ENCODE data around the gene CCDC24.

DNA sequence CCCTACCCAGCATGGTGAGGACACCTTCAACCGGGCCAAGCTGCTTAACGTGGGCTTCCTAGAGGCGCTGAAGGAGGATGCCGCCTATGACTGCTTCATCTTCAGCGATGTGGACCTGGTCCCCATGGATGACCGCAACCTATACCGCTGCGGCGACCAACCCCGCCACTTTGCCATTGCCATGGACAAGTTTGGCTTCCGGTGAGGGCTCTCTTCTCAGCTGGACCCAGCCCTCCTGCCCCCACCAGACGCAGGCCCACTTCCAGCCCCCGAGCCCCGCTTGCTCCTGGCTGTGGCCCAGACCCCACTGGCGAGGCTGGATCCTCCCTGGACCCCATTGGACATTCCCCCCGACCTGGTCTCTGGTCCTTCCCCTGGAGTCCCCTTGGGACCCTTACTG lies 6.5 kb upstream of the CCDC24 start:
- TF ChIP-seq, protein P1, sequence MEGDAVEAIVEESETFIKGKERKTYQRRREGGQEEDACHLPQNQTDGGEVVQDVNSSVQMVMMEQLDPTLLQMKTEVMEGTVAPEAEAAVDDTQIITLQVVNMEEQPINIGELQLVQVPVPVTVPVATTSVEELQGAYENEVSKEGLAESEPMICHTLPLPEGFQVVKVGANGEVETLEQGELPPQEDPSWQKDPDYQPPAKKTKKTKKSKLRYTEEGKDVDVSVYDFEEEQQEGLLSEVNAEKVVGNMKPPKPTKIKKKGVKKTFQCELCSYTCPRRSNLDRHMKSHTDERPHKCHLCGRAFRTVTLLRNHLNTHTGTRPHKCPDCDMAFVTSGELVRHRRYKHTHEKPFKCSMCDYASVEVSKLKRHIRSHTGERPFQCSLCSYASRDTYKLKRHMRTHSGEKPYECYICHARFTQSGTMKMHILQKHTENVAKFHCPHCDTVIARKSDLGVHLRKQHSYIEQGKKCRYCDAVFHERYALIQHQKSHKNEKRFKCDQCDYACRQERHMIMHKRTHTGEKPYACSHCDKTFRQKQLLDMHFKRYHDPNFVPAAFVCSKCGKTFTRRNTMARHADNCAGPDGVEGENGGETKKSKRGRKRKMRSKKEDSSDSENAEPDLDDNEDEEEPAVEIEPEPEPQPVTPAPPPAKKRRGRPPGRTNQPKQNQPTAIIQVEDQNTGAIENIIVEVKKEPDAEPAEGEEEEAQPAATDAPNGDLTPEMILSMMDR (IDR thresholded peaks at IDR 0.05 in 4 of 5, conservative IDR thresholded peaks at IDR 0.05 in 1 of 5), result no peak
- TF ChIP-seq POLR2A (IDR thresholded peaks at IDR 0.05), result no peak

Measured in gastrocnemius medialis (tissue), 4 donors.